PFSK-1 (cell line): ENCODE results near the gene GPR87.

Source experiments
- FOXP2 ChIP-seq: optimal IDR thresholded peaks from 2 replicates; pipeline ENCODE3; 2011; ENCODE audit warnings: borderline replicate concordance, control low read depth, inconsistent platforms; ENCODE audit not compliant: insufficient read depth; ENCODE audit errors: extremely low read length, extremely low read depth
- POLR2AphosphoS5 ChIP-seq: IDR thresholded peaks from 2 replicates; pipeline ENCODE4 v1.6.1; 2012; ENCODE audit warnings: low read depth, mild to moderate bottlenecking, control low read depth, low read length, moderate library complexity
- SIN3A ChIP-seq: IDR thresholded peaks from 2 replicates; pipeline ENCODE4 v1.6.1; 2012; ENCODE audit warnings: mild to moderate bottlenecking, low read length, moderate library complexity, borderline replicate concordance; ENCODE audit not compliant: insufficient read depth
- TAF1 ChIP-seq: IDR thresholded peaks from 2 replicates; pipeline ENCODE4 v1.6.1; 2012; ENCODE audit warnings: low read length, control low read depth, borderline replicate concordance; ENCODE audit not compliant: insufficient read depth
- TF ChIP-seq, protein P1 (sequence below), 2 experiments: IDR thresholded peaks; 2 replicates each; pipeline versions ENCODE4 v1.6.1 to v1.8.0; 2011 to 2012; ENCODE audit warnings: low read depth in 2 of 2, low read length in 2 of 2, control low read depth in 1 of 2, inconsistent platforms in 1 of 2, mild to moderate bottlenecking in 1 of 2, moderate library complexity in 1 of 2; ENCODE audit not compliant: insufficient read depth in 1 of 2

DNA sequence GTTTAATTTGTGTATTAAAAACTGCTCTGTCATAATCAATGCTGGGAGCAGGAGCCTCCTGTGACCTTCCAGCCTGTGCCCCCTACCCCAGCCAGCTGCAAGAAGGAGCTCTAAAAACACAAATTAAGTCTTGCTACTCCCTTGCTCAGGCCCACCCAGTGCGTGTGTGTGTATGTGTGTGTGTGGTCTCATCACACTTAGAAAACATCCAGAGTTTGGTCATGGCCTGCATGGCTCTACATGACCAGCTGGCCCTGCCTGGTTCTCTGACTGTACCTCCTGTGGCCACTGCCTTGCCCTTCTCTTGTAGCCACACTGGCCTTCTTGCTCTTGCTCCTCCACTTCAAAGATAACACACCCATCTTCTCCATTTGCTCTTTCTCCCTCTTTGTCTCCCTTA is 52.0 kb downstream of the GPR87 start:
- TF ChIP-seq, protein P1, sequence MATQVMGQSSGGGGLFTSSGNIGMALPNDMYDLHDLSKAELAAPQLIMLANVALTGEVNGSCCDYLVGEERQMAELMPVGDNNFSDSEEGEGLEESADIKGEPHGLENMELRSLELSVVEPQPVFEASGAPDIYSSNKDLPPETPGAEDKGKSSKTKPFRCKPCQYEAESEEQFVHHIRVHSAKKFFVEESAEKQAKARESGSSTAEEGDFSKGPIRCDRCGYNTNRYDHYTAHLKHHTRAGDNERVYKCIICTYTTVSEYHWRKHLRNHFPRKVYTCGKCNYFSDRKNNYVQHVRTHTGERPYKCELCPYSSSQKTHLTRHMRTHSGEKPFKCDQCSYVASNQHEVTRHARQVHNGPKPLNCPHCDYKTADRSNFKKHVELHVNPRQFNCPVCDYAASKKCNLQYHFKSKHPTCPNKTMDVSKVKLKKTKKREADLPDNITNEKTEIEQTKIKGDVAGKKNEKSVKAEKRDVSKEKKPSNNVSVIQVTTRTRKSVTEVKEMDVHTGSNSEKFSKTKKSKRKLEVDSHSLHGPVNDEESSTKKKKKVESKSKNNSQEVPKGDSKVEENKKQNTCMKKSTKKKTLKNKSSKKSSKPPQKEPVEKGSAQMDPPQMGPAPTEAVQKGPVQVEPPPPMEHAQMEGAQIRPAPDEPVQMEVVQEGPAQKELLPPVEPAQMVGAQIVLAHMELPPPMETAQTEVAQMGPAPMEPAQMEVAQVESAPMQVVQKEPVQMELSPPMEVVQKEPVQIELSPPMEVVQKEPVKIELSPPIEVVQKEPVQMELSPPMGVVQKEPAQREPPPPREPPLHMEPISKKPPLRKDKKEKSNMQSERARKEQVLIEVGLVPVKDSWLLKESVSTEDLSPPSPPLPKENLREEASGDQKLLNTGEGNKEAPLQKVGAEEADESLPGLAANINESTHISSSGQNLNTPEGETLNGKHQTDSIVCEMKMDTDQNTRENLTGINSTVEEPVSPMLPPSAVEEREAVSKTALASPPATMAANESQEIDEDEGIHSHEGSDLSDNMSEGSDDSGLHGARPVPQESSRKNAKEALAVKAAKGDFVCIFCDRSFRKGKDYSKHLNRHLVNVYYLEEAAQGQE (IDR thresholded peaks at IDR 0.05; ENCODE audit: insufficient read depth in 1 of 2, low read depth in 2 of 2, low read length in 2 of 2), result no peak
- TF ChIP-seq SIN3A (no peak), POLR2AphosphoS5 (no peak), TAF1 (no peak), FOXP2 (no peak)
